Activated T-helper 2 cell treated with anti-CD3 and anti-CD28 coated beads, Interferon-gamma antibody, Interleukin-2, Interleukin-4, amounts not matched to agents 10 μg/mL and 5 μg/mL and 100 μg/mL, durations not matched to agents 14 hours and 24 hours and 36 hours (primary cell): ENCODE results near the gene SLC9C1. TPM values are rescaled to one million over a fixed set of nuclear protein-coding genes. Genes with fewer than 3 reads are reported as not detected.
A peak's percentile ranks its signal among the peaks of the same experiment; 100 is the strongest.

Experiments used
- DNase-seq: peaks from one replicate; pipeline ENCODE4 v3.0.0; 2021; ENCODE audit warnings: low spot score
- H3K27ac Mint-ChIP-seq: one replicate; pipeline ENCODE4 v1.8.0; 2021; ENCODE audit warnings: mixed read lengths
- H3K27me3 Mint-ChIP-seq: one replicate; pipeline ENCODE4 v1.8.0; 2021; ENCODE audit warnings: low read depth, mixed read lengths
- H3K36me3 Mint-ChIP-seq: one replicate; pipeline ENCODE4 v1.8.0; 2021; ENCODE audit warnings: low read depth, mixed read lengths
- H3K4me1 Mint-ChIP-seq: one replicate; pipeline ENCODE4 v1.8.0; 2021; ENCODE audit warnings: low read depth, mixed read lengths
- H3K4me3 Mint-ChIP-seq: one replicate; pipeline ENCODE4 v1.8.0; 2021; ENCODE audit warnings: low read depth, mild to moderate bottlenecking, moderate library complexity, mixed read lengths
- H3K9me3 Mint-ChIP-seq: one replicate; pipeline ENCODE4 v1.8.0; 2021; ENCODE audit warnings: mixed read lengths
- intact Hi-C: fragments of 100-400 bp; cut with micrococcal nuclease; formaldehyde crosslinking; loops from one replicate; pipeline ENCODE4 v1.15.1; 2023
- total RNA-seq: library from RNA; stranded (reverse); gene quantifications from 2 replicates; pipeline ENCODE4 v1.2.3, GENCODE V29; 2022

The SLC9C1 gene
- total RNA-seq, 1 donor from 2014 or later, result not detected

GRCh38 chr3:112104774-112105173 lies 189.2 kb downstream of the SLC9C1 start:
- no peaks in the 10 kb centered on the region for H3K4me1 Mint-ChIP-seq
- no peaks in the 10 kb centered on the region for H3K9me3 Mint-ChIP-seq
- H3K36me3 Mint-ChIP-seq, result peaks cover 12% of the 10 kb centered on the region
- H3K4me3 Mint-ChIP-seq, result no peak overlapping the region
- H3K27me3 Mint-ChIP-seq, result no peaks in the 10 kb centered on the region
- DNase-seq, result no peak
- no peak overlapping the region for H3K27ac Mint-ChIP-seq
- intact Hi-C loops, result no loop called here

GRCh38 chr3:112101916-112102315 lies 192.1 kb downstream of the SLC9C1 start:
- no peaks in the 10 kb centered on the region for H3K27me3 Mint-ChIP-seq
- intact Hi-C loops, result no loop called here
- no peak for DNase-seq
- peaks cover 17% of the 10 kb centered on the region for H3K4me1 Mint-ChIP-seq
- H3K9me3 Mint-ChIP-seq, result no peaks in the 10 kb centered on the region
- no peak overlapping the region for H3K4me3 Mint-ChIP-seq
- no peak overlapping the region for H3K27ac Mint-ChIP-seq
- peaks cover 16% of the 10 kb centered on the region for H3K36me3 Mint-ChIP-seq

- peaks cover 32% of the 10 kb centered on the region for H3K4me1 Mint-ChIP-seq
- H3K27me3 Mint-ChIP-seq, result no peaks in the 10 kb centered on the region
- H3K27ac Mint-ChIP-seq, result peak overlapping the region; percentile 20
- no peak overlapping the region for H3K4me3 Mint-ChIP-seq
- DNase-seq, result no peak
- intact Hi-C loops, result no loop called here
- no peaks in the 10 kb centered on the region for H3K9me3 Mint-ChIP-seq
- peaks cover 25% of the 10 kb centered on the region for H3K36me3 Mint-ChIP-seq
These were observed 196.6 kb downstream of the SLC9C1 start for GRCh38 chr3:112097378-112097777.

GRCh38 chr3:112096176-112096575 lies 197.8 kb downstream of the SLC9C1 start:
- no peak for DNase-seq
- peaks cover 25% of the 10 kb centered on the region for H3K36me3 Mint-ChIP-seq
- no peak overlapping the region for H3K27ac Mint-ChIP-seq
- H3K4me3 Mint-ChIP-seq, result no peak overlapping the region
- no peaks in the 10 kb centered on the region for H3K27me3 Mint-ChIP-seq
- intact Hi-C loops, result no loop called here
- H3K4me1 Mint-ChIP-seq, result peaks cover 36% of the 10 kb centered on the region
- H3K9me3 Mint-ChIP-seq, result no peaks in the 10 kb centered on the region

- H3K9me3 Mint-ChIP-seq, result no peaks in the 10 kb centered on the region
- H3K4me3 Mint-ChIP-seq, result no peak overlapping the region
- H3K27ac Mint-ChIP-seq, result no peak overlapping the region
- DNase-seq, result no peak
- H3K27me3 Mint-ChIP-seq, result no peaks in the 10 kb centered on the region
- intact Hi-C loops, result no loop called here
- peaks cover 38% of the 10 kb centered on the region for H3K4me1 Mint-ChIP-seq
- H3K36me3 Mint-ChIP-seq, result peaks cover 25% of the 10 kb centered on the region
These were observed 198.3 kb downstream of the SLC9C1 start for GRCh38 chr3:112095731-112096130.

- intact Hi-C loops, result no loop called here
- Mint-ChIP-seq H3K27ac (peak overlapping the region; percentile 19), H3K36me3 (peaks cover 21% of the 10 kb centered on the region), H3K4me3 (no peak overlapping the region), H3K27me3 (no peaks in the 10 kb centered on the region), H3K9me3 (no peaks in the 10 kb centered on the region), H3K4me1 (peaks cover 46% of the 10 kb centered on the region)
- DNase-seq, result no peak
These were observed 200.9 kb downstream of the SLC9C1 start for GRCh38 chr3:112093180-112093522.

- Mint-ChIP-seq H3K4me1 (peaks cover 46% of the 10 kb centered on the region), H3K9me3 (no peaks in the 10 kb centered on the region), H3K27ac (peak overlapping the region; percentile 19), H3K4me3 (no peak overlapping the region), H3K36me3 (peaks cover 22% of the 10 kb centered on the region), H3K27me3 (no peaks in the 10 kb centered on the region)
- intact Hi-C loops, result no loop called here
- DNase-seq, result no peak
These were observed 201.4 kb downstream of the SLC9C1 start for GRCh38 chr3:112092496-112093179.

GRCh38 chr3:112090887-112091586 lies 203.0 kb downstream of the SLC9C1 start:
- intact Hi-C loops, result no loop called here
- Mint-ChIP-seq H3K4me3 (no peak overlapping the region), H3K36me3 (peaks cover 17% of the 10 kb centered on the region), H3K27ac (no peak overlapping the region), H3K27me3 (peaks cover 2% of the 10 kb centered on the region), H3K4me1 (peaks cover 51% of the 10 kb centered on the region), H3K9me3 (no peaks in the 10 kb centered on the region)
- DNase-seq, result no peak

Other genes starting within 250 kb of the SLC9C1 start
- 11.7 and 13.3 TPM in 2 replicates for gene C3orf52, start 207.8 kb downstream of the SLC9C1 start, total RNA-seq
- gene GCSAM, start 161.0 kb downstream of the SLC9C1 start, total RNA-seq, result 1.6 and 1.9 TPM in 2 replicates
- 60.3 and 63.3 TPM in 2 replicates for gene CD200, start 38.9 kb upstream of the SLC9C1 start, total RNA-seq
- gene BTLA, start 205.3 kb upstream of the SLC9C1 start, total RNA-seq, result 31.1 and 35.7 TPM in 2 replicates